ENCODE results near the gene RALGAPA1.

- TF ChIP-seq CREB1 (IDR thresholded peaks at IDR 0.05), result no peak
- no peak for TF ChIP-seq CREB1 (CRISPR knock-in tag; IDR thresholded peaks at IDR 0.05)
- no peak for TF ChIP-seq CTCF (CRISPR knock-in tag; IDR thresholded peaks at IDR 0.05)
- no peak for TF ChIP-seq MAX (IDR thresholded peaks at IDR 0.05)
- no peak for TF ChIP-seq ZNF777 (CRISPR knock-in tag; IDR thresholded peaks at IDR 0.05)
- no peak for TF ChIP-seq AGO2 (optimal IDR thresholded peaks at IDR 0.05; ENCODE audit: low read depth, low read length)
- no peak for TF ChIP-seq SYNCRIP (IDR thresholded peaks at IDR 0.05; ENCODE audit: insufficient read depth, low read depth, low read length)
- no peak for TF ChIP-seq ATF2 (CRISPR knock-in tag; IDR thresholded peaks at IDR 0.05)
- TF ChIP-seq U2AF2 (IDR thresholded peaks at IDR 0.05; ENCODE audit: low read depth, low read length), result no peak
- TF ChIP-seq ZFAT (CRISPR knock-in tag; conservative IDR thresholded peaks at IDR 0.05), result no peak
- TF ChIP-seq ADNP (CRISPR knock-in tag; IDR thresholded peaks at IDR 0.05), result no peak
- no peak for TF ChIP-seq RFX3 (CRISPR knock-in tag; IDR thresholded peaks at IDR 0.05)
- no peak for TF ChIP-seq TEAD3 (CRISPR knock-in tag; optimal IDR thresholded peaks at IDR 0.05; ENCODE audit: borderline replicate concordance)
Observed at GRCh38 chr14:35506461-35506860, 302.6 kb downstream of the RALGAPA1 start.
